Dedifferentiated amniotic fluid mesenchymal stem cell (primary cell): ENCODE measurements around the gene SMPDL3A.
A peak's percentile ranks its signal among the peaks of the same experiment; 100 is the strongest.

Experiments used
- DNase-seq: peaks from one replicate; pipeline ENCODE4 v3.0.0-alpha.2; 2016; ENCODE audit errors: extremely low spot score

The SMPDL3A gene

DNA sequence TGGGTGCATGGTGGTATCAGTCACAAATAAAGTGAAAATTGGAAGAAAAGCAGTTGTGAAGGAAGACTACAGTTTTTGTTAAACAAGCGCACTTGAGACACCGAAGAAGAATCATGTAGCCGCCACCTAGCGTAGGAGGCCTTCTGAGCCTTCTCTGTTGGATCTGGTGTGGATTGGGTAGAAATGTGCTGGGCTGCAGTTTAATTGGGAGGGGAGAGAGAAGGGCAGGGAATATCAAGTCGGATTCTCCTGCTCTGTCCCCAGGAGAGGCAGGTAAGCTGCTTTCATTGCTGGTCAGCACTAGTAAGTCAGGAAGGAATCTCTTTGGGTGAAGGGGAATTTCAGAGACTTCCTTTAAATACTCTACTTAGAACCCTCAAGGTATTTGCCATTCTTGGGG is 10.8 kb upstream of the SMPDL3A start:
- no peak for DNase-seq

DNA sequence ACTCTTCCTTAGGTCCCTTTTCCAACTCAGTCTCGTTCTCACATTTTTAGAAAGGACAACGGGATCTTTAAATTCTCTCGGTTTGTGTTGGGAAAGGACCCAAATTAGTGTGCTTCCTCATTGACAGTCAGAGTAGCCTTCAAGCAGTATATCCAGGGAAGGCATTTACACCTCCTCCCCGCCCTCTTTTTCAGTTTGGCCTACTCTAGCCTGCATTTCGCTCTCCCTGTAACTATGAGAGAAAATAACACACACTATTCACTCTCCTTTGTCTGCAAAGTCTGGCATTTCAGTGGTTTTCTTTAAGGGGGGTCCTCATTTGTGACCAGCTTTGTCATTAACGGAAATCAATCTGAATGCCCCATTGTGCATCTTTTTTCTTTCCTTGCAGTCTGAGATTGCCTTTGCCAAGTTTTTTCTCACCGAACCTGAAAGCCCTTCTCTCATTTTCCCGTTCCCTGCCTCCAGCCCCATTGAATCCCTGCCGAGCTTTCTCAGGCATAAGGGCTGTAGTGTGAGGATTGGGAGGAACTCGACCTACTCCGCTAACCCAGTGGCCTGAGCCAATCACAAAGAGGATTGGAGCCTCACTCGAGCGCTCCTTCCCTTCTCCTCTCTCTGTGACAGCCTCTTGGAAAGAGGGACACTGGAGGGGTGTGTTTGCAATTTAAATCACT is 9.9 kb upstream of the SMPDL3A start:
- no peak for DNase-seq

DNA sequence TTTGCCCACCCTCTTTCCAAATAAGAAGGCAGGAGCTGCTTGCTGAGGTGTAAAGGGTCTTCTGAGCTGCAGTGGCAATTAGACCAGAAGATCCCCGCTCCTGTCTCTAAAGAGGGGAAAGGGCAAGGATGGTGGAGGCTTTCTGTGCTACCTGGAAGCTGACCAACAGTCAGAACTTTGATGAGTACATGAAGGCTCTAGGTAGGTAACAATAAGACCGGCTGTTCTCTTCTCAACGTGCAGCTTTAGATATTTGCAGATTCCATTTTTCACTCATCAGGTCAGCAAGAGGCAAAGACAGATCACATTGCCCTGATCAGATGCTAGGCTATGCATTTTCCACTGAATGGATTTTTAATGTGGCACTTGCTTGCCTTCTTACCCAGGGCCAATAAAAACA is 9.4 kb upstream of the SMPDL3A start, which contains the start of gene FABP7:
TSS of gene FABP7 (plus strand) at position 50 of the 400 bp plus-strand sequence. CDS start at position 129, 79 bp downstream.
- DNase-seq: no peak

DNA sequence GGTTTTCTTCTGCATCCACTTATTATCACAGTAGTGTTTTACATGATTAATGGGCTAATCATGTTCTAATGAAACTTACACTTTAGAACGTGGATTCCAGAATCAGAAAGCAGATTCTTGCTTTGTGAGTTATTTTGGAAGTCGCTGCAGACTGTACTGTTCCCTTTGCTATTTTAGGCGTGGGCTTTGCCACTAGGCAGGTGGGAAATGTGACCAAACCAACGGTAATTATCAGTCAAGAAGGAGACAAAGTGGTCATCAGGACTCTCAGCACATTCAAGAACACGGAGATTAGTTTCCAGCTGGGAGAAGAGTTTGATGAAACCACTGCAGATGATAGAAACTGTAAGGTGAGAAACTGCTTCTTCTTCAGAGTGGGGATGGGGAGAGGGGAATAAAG is 8.9 kb upstream of the SMPDL3A start:
- DNase-seq: no peak

DNA sequence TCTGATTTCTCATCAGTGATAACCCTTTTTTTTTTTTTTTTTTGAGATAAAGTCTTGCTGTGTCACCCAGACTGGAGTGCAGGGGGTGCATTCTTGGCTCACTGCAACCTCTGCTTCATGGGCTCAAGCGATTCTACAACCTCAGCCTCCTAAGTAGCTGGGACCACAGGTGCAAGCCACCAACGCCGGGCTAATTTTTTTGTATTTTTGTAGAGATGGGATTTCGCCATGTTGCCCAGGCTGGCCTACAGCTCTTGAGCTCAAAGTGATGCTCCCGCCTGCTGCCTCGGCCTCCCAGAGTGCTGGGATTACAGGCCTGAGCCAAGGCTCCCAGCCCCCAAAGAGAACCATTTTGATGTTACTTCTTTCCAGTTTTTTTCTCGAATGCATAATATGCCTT is 7.3 kb upstream of the SMPDL3A start:
- DNase-seq: no peak

DNA sequence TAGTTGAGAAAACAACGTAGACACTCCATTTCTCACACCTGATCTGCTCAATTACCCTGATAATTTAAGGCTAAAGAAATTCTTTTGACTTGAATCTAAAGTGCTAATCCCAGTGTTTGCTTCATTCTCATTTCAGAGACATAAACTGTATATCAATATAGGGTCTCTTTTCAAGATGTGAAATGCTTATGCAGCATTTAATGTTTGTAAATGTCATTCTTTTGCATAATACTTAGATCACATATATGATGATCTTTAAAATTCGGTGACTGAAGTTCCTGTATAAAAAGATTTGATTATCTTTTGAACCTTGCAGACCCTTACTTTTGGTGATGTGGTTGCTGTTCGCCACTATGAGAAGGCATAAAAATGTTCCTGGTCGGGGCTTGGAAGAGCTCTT is 5.7 kb upstream of the SMPDL3A start:
- no peak for DNase-seq

DNA sequence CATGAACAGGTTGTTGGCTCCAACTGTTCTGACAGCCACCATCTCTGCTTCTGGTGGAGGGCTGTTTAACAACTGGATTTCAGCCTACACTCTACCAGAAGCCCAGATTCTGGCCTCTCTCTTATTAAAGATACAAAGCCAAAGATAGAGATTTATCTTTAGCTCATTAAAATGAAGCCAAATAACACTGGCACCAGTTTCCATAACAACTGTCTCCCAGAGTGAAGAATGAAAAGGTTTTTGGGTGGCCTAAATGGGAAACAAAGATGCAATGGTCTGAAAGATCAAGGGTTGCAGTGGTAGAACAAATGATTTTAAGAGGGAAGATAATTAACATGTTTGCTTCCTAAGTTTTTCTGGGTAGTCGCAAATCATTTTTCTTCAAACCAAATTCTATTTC is 3.2 kb upstream of the SMPDL3A start:
- no peak for DNase-seq

DNA sequence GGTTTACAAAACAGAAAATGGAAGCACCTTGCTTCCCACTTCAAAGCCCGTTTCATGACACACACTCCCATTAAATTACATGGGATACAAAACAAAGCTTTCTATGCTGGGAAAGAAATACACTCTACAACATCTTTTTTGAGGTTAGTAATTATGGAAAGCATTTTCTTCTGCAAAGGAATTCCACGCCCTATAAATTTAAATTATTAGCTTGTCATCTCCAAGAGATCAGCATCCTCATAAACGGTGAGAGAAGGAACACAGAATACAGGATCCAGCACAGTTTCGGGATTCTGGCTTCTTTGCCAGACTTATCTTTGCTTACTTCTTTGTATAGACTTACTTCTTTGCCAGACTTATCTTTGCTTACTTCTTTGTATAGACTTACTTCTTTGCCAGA is 1.3 kb upstream of the SMPDL3A start:
- no peak for DNase-seq

DNA sequence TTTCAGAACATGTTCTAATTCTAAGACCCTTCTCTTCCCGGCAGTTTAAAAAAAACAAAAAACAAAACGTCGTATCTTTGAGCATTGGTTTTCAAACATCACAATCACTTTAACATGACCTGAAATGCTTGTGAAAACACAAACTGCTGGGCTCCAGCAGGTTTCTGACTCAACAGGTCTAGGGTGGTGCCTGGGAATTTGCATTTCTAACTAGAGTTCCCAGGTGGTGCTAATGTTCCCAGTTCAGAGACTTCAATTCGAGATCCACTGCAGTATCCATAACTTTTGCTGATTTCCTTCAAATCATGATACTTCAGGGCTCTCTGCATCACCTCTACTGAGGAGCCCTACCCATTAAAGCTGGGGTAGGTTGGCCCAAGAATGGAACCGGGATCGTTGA is 850 bp upstream of the SMPDL3A start:
- no peak for DNase-seq

DNA sequence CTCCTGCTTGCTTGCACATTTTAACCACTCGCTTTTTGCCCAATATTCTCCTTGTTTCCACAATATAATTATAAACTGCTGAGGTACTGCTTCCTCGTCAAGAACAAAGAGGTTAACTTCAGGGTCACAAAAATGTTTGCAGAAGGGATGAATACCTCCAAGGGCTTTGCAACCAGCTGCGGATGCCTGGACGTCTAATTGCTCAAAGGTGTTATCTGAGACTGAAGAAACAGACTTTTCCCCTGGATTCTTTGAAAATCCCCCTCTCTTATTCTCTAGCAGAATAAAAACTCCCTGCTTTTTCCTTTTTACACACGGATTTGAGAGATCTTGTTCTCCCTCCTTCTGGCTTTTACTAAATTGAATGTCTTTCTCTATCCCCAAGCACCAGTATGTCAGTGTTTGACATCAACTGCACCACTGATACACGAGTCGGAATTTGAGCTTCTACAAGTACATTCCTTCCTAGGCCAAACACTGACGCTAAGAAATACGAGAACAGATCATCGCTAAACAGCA is 336 bp upstream of the SMPDL3A start:
- DNase-seq: peak; percentile 82

DNA sequence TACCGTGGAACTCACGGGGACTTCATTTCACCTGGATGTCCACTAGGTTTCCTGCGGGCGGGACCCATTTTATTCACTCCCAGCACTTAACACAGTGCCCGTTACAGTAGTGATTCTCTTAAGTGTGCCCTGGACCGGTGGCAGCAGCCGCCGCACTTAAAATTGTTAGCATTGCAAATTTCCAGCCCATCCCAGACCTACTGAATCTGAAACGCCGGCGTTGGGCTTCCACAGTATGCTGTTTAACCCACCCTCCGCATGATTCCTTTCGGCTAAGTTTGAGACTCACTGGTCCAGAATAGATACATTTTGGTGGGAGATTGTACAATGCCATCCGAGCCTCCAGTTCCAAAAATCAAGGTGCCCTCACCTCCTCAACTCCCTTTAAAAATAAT is 967 bp downstream of the SMPDL3A start:
- no peak for DNase-seq

DNA sequence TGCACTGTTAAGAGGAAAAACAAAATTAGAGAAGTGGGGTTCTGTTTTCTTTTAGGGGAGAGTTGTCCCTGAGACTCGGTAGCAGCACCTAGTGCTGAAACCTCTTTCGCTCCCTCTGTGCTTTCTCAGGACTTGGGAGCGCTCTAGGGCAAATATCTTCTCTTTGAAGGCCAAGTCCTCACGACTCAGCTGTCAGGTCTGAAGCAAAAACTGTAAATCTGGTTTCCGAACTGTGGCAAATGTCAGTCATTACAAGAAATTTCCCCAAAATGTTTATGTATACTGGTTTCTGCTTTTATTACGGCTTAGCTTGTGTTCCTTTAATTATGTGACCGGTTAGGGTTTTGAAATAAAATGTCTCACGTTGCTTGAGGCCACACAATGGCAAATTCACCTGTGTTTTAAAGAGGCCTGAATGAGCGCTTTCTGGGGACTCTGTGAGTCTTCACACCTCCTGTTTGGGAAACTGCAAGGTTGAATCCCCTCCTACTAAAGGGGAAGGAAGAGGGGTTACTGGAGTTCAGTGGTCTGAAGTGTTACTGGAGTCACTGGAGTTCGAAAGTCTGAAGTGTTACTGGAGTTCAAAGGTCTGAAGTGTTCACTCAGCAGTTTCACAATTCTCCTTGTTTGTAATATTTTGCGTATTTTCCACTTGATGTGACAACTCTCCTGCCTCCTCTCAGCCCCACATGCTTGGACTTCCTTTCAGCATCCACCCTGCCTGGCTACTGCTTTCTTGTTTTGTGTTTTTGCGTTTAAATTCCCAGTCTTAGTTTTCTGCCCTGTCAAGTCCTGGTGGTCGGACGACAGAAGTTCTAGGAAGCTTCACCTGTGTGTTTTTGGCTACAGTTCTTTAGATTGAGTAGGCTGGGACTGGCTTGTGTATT is 1.6 kb downstream of the SMPDL3A start:
- no peak for DNase-seq

DNA sequence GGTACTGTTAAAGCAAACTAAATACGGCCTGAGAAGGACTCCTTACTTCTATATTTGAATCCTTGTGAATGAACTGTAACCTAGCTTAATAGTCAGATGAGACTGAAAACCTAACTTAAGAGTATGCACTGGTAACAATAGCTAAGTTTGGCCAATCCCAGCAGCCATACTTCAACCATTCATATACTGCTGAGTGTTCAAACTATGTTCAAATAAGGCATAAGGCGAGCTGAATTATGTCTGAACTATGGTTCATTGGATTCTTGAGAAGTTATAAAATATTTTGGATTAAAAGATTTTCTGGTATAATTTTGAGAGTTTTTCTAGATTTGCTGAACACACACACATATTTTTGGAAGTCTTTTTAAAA is 2.2 kb downstream of the SMPDL3A start:
- DNase-seq: no peak

DNA sequence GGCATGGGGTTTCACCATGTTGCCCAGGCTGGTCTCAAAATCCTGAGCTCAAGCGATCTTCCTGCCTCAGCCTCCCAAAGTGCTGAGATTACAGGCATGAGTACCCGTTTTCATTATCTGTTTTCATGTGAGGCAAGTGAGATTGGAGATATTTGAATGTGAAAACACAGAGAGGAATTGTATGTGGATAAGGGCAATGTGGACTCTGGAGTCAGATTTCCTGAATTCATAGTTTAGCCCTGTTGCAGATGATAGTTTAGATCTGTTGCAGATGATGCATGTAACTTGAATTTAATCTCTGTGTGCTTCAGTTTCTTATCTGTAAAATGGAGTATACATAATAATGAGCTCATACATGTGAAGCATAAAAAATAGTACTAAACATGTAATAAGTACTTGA is 3.7 kb downstream of the SMPDL3A start:
- no peak for DNase-seq

DNA sequence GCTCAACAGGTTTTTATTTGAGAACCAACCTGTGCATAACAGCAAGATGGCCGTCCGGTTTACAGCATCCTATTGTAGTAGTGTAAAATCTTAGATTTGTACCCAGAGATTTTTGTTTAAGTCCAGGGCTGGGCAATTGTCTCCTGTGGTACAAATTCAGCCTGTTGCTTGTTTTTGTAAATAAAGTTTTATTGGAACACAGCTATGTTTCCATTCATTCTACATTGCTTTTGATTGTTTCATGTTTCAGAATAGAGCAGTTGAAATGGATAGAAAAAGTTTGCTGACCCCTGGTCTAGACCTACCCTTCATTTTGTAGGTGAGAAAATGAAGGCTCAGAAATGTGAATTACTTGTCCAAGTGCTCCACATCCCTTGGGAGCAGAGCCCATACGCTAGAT is 8.5 kb downstream of the SMPDL3A start:
- no peak for DNase-seq

DNA sequence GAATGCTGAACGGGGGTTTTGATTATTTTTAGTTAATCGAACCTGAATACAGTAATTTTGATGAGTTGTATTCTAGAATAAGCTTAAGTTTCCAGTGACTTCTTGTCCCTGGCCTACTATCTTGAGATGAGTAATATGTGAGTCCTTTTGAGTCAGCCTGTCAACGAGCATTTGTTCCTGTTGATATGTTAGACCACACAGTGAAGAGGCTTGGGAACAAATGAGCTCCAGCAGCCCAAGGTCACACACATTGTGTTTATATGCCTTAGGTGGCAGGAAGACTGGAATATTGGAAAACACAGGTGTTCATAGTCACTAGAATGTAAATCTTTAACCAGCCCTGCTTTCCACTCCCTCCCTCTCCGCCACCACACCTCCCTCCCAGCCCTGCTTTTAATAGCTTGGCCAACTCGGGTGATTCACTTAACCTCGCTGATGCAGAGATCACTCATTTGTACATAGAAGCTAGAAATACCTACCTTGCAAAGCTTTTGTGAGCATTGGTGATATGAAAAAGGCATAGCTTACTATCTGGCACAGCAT is 9.1 kb downstream of the SMPDL3A start:
- no peak for DNase-seq

DNA sequence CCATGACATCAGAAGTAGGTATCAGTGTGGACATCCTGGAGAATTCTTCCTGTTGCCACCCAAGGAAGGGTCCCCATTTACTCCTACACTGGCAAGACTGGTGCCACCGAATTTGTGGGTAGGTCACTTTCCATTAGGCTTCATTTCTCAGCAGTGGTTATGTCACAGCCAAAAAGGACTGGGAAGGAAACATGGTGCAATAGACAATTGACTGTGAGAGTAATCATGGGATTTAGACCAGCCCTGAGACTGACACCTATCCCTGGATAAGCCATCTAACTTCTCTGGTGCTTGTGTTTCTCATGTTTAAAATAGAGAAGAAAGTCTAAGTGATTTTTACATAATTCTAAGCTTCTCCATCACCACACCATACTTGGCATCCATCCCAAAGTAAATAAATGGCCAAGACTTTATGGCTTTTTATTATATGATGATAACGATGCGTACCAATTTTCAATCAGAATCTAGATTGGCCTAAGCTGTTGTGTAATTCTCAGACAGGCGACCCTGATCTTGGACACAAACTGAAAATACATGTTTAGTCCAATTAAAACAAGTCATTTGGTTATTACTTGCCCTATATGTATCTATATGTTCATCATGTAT is 10.2 kb downstream of the SMPDL3A start:
- DNase-seq: no peak

DNA sequence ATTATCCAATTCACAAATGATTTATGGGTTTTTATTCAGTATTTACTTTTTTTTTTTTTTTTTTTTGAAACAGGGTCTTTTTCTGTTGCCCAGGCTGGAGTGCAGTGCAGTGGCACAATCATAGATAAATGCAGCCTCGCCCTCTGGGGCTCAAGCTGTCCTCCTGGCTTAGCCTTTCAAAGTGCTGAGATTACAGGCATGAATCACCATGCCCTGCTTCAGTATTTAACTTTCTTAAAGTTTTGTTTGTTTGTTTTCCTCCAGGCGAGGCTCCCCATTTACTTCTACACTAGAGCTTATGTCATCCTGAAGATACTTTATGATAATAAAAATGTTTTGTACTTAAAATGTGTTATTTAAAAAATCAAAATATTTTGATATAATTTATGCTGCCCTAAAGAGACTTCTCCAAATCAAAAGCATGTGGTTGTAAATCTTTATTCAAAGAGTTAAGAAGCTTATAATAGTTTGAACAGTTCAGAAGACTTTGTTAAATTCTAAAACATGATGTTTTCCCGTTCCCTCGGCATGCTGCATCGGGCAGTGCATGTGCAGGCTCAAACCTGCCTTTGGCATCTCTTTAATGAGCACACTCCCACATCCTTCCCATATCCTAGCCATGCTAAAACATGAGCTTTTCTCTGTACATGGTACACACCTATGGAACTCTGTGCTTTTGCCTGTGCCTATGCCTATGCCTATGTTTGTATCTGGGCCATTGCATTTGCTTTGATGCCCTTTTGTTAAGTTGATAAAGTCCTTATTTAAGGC is 11.0 kb downstream of the SMPDL3A start:
- peak; percentile 52 for DNase-seq

DNA sequence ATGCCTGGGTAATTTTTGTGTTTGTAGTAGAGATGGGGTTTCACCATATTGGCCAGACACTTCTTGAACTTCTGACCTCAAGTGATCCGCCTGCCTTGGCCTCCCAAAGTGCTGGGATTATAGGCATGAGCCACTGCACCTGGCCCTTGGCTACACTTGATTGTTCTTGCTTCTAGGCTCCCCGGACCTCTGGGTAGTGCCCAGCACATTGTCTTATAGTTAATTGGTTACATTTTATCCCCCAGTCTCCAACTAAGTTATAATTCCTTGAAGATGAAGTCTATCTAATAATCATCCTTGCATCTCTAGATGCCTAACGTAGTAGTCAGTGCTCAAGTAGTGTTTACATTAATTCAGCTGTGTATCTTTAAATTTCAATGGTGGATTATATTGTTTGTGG is 11.8 kb downstream of the SMPDL3A start:
- no peak for DNase-seq

DNA sequence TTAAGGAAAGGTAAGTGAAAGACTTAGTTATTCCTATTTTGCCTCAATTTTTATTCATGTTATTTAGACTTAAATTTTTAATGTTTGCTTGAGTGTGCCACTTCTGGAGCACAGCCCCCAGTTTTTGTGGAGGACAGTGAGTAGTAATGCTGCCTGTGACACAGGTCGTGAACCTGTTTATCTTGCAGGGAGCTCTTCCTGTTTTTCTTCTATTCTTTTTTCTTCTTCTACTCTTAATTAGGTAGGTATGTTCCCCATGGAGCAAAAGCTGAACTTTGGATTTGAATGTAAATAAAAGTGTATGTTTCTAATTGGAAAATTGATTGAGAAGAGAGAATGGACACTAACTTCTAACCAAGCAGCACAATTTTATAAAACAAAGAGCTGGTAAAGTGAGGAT is 12.3 kb downstream of the SMPDL3A start:
- DNase-seq: no peak

DNA sequence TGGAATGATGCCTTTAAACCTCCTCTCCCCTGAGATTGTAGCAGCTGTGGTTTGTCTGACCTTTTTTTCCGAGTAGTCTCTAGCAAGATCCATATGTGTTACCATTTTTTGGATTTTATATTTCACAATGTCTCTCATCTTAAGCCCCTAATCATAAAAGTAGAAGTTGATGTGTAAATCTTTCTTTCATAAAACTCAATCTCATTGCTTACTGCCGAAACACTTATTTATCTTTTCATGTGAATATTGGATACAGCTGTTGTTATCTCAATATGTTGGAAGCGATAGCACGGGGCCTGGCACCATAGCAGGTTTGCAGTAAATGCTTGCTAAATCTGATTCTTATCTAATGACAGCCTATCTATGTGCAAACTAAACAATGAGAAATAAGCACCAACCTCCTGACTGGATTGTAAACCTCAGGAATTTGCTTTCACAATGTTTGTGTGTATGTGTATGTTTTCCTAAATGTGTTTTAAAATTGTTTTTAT is 14.2 kb downstream of the SMPDL3A start:
- DNase-seq: peak; percentile 49
